HG02759 (cell line): ENCODE data around the gene TDRD7.

ENCODE experiments used
- ATAC-seq: cut with Tn5 transposase; IDR thresholded peaks from one replicate; pipeline ENCODE4 v1.9.1; 2021; ENCODE audit warnings: mild to moderate bottlenecking, moderate library complexity; ENCODE audit not compliant: unreplicated experiment

TDRD7 gene

DNA sequence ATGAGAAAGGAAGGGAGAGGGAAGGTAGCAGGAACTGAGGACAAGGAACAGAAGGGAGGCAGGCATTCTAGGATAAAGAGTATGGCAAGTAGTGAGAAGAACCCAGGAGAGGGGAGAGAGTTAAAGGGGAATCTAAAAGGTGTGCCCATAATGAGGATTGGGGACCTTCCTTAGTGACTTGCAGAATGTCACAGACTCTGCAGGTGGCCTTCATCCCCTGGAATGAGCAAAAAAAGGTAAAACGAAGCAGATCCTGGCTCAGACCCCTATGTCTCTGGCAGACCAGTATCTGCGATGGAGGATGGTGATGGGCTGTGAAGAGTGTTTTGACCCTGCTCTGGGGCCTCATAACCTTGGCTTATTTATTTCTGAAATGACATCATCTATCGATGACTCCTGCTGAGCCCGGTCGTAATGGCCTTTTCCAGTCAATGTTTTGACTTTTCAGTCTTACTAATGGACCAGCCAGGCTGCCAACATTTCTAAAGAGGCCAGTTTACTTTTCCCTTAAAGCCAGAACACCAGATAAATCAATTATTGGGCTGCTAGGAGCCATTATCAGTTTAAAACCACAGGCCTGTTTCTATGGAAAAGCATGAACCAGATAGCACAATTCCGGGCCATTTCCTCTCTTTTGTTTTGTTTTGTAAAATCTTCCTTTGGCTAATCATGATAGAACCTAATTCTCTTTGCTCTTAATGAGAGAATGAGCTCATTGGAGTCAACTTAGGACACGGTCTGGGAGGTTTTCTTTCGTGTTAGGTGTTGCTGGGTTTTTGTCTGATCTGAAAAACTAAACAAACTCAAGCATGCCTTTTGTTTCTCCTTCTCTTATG lies 92.7 kb downstream of the TDRD7 start:
- no peak for ATAC-seq

DNA sequence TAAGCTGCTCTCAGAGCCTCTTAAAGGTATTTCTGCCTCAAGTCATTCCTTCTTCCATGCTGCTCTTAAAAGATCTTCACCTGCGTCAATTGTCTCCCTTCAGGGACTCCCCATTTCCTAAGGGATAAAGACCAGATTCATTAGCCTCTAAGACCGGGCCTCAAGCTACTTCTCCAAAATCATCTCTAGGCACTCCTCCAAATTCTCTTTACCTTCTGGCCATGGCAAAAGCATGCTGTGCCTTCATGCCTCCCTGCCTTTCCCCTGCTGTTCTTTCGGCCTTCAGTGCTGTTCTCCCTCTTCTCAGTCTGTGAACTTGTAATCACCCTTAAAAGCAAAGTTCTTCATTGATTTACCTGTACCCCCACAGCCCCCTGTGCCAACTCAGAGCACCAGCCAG lies 93.9 kb downstream of the TDRD7 start:
- no peak for ATAC-seq

DNA sequence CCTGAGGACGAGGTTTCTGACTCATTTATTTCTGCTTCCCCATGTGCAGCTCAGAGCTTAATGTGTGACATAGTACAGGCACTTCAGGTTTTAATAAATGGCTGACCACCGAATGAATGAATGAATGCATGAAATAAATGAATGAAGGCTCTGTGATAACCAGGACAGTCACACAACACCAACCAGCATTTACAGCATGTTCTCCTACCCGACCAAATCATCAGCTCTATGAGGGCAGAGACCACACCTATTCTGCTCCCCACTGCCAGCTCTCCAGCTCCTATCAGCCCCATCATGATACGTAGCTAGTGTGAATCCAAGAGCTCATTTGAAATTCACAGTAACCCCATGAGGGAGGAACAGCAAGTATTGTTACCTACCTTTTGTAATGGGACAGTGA lies 94.4 kb downstream of the TDRD7 start:
- no peak for ATAC-seq

DNA sequence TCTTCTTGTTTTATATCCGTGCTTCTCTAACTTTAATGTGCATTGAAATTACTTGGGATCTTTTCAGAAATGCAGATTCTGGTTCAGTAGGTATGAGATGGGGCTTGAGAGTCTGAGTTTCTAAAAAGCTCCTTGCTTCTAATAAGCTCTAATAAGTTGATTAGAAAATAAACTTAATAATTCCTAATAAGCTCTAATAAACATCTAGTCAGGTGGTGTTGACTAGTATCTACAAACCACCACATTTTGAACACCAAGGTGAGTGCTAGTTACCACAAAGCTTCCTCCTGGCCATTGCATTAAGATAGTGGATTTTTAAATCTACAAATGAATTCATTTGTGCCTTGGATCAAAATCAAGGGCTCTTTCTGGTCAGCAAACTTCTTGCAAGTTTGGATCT lies 94.9 kb downstream of the TDRD7 start:
- ATAC-seq, result no peak

DNA sequence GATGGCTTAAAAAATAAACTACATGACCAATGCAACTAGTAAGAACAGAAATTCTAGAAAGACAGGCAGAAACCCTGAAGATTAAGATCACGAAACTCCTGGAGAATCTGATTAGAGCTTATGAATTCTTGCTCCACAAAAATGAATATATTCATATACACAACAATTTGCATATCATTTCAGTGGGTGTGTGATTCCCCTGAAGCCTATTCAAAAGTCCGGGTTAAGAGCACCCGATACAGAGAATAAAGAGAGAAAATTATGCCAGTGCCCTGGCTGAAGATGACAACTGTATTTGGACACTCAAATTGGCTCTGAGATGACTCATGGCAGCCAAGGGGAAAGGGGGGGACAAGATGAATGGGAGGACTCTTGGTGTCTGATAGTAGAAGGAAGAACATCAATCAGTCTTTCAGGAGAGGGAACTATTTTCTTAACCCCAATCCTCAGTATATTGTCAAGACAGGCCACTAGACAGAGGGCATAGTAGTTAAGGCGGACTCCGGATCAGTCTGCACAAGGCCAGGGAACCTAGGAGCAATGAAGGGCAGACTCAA lies 95.6 kb downstream of the TDRD7 start:
- no peak for ATAC-seq

DNA sequence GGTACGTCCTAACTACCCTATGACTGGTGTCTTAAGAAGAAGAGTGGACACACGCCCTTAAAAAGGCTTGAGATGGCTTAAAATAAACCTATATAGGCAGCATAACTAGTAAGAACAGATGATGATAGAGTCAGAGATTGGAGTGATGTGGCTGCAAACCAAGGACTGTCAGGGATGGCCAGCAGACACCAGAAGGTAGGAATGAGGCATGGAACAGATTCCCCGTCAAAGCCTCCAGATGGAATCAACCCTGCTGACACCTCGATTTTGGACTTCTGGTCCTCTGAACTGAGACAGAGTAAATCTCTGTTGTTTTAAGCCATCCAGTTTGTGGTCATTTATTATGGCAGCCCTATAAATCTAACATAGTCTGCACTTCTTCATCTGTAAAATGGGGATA lies 97.0 kb downstream of the TDRD7 start:
- ATAC-seq, result no peak

DNA sequence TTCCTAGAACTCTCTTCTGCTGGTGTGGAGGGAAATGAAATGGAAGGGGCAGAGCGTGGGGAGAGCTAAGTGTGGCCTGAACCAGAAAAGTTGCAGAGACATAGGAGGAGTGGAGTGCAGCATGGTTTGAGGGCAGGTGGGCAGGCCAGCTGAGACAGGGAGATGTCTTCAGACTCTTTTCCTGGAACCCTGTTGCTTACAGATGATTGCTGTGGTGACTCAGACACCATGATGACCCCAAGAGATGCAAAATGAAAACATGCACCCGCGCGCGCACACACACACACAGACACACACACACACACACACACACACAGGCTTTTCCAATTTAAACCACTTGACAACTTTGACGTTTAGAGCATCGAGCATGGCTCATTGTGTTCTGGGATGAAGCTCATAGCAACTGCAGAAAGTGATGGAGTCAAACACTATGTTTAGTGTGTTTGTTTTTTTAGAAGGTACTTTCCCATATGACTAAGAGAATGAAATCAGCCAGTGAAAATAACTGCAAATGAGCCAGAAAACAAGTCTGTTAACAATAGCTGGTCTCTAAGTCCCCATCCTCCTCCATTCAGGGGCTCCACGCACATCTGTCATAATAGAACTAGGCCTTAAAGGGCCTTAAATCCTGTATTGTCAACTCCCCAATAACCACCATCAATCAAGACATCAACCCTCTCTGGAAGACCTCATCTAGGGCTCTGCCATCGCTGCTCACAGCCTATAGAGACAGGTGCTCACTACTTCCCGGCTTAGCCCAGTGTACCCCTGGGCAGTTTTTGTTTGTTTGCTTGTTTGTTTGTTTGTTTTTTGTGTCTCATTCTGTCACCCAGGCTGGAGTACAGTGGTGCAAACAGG lies 99.1 kb downstream of the TDRD7 start:
- ATAC-seq, result peak; percentile 76

DNA sequence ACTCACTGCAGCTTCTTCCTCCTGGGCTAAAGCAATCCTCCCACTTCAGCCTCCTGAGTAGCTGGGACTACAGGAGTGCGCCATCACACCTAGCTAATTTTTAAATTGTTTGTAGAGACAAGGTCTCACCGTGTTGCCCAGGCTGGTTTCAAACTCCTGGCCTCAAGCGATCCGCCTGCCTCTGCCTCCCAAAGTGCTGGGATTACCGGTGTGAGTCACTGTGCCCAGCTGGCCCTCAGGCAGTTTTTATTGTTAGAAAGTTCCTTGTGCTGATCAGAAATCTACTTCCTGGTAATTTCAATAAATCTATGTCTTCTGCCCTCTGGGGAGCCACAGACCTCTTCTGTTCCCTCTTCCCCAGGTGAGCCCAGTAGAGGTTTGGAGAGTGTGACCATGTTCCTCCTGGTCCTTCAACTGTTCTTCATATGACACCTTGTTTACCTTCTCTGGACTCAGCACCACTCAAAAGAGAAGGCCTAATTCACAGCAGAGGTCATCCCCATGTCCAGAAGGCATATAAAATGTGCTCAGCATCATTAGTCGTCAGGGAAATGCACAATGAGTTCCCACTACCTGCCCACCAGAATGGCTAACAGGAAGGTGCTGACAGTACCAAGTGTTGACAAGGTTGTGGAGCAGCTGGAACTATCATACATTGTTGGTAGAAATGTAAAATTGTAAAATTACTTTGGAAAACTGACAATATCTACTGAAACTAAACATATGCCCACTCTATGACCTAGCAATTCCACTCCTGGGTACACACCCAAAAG lies 99.9 kb downstream of the TDRD7 start:
- peak; percentile 30 for ATAC-seq

DNA sequence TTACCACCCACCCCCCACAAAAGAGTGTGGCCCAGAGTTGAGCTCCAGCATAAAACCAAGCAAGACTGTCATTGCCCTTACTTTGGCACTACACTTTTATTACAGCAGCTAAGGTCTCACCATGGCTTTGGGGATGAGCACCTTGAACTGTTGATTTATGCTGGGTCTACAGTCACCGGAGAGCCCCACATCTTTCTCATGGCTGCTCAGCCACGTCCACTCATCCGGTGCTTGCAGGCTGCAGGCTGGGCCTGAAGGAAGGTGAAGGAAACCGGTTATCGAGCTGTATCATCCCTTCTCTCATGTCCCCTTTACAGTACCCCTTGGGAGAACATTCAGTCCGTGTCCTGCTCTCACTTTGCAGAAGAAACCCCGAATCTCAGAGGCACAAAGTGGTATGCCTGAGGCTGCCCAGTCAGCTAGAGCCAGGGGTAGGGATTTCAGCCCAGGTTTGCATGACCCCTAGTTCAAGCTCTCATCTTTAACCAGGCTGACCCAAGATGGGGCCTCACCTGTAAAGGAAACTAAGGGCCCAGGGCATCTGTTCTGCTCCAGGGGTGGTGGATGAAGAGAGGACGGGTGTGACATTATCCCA lies 101.2 kb downstream of the TDRD7 start:
- no peak for ATAC-seq

DNA sequence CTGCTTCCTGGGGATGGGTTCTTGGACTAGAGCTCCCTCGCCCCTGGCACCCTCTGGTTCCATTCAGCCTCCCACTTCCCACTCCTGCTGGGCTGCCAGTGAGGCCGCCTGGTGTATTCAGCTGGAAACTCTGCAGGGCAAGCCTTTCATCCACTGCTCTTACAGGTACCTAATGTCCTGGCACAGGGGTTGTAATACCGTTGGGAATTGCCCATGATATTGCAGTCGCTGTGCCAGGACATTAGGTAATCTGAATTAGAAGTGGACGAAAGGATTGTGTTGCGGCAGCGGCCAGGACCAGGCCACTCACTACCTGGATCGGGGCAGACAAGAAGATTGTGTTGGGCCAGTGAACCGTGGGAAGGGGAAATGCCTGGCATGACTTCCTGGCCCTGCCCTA lies 102.6 kb downstream of the TDRD7 start:
- ATAC-seq, result no peak

DNA sequence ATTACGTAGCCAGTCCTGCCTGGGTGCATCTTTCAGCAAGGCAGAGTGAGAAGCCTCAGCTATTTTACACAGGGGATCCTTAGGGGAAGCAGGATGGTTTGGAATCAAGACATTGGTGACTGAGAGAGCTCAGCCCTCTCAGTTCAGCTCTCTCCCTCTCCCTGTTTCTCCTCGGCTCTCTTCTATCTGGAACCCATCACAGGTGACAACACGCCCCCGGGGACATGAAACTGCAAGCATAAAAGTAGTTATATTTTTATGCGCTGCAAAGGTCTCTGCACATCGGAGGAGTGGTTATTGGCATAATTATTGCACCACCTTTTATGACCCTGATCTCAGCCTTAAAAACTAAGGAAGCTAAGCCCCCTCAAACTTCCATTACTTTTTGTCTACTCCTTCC lies 103.8 kb downstream of the TDRD7 start:
- ATAC-seq, result no peak

DNA sequence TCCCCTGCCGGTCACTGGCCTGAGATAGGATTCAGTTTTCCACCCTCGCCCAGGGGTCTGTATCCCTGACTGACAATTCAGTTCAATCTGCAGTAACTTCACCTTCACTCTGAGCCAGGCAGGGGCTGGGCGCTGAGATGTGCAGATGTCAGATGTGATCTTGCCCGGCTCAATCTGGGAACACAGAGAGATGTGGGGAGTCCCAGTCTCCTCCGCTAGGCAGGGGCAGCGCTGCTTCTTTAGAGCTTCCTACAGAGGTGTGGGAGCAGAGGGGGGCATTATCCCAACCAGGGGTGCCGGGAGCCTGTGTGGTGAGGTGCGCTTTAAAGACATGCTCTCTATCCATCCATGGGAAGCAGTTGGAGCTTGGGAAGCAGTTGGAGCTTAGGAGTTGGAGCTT lies 104.2 kb downstream of the TDRD7 start:
- no peak for ATAC-seq

DNA sequence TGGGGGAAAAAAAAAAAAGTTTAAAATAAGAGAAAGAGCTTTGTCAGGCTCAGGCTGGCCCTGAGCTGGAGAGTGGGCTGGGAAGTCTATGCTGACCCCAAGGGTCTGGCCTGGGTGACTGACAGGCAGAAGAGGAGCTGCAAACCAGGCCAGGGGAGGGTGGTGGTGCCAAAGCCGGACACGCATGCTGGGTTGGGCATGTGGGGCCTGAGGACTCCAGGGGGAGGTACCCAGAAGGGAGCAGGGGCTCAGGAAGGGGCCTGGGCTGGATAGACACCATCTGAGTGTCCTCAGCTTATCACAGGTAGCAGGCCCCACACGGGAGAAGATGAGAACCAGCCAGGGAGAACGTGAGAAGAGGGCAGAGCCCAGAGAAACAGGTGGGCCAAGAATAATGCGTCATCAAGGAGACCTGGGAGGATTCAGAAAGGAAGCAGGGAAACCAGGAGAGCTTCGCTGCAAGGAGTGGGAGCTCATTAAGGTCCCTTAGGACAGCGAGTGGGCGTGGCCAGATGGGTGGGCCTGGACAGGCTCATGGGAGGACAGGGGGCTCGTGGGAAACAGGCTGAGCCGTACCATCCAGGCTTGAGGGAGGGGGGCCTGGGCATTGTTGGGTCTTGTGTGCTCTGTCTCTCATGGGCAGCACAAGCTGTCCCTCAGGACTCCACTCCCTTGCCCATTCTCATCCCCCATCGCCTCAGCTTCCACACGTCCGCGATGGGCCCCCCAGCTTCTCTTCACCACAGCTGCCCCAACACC lies 105.6 kb downstream of the TDRD7 start:
- ATAC-seq, result no peak

DNA sequence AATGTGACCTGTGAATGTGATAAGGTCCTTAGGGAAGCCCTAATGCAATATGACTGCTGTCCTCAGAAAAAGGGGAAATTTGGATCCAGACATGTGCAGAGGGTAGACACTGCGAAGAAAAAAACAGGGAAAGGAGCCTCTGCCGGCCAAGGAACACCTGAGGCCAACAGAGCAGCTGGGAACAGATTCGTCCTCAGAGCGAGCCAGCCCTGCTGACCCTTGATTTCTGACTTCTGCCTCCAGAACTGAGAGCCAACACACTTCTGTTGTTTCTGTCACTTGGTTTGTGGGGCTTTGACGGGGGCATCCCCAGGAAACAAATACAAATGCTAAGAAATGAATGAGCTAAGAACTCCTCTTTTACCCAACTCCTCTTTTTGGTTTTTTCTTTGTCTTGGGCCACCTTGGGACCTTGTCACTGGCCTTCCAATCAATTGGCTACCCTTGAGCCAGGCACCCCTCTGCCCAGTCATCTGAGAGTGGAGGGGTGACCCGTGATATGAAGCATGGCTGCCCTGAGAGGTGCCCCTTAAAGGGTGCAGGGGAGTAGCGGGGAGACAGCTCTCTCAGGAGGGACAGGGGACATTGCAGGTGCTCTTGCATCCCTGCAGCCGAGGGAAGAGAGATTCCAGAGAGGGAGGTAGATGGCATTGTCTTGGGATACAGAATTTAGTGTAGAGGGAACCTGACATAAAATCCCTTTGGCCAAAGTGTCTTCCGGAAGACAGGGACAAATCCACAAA lies 106.4 kb downstream of the TDRD7 start:
- ATAC-seq, result no peak

DNA sequence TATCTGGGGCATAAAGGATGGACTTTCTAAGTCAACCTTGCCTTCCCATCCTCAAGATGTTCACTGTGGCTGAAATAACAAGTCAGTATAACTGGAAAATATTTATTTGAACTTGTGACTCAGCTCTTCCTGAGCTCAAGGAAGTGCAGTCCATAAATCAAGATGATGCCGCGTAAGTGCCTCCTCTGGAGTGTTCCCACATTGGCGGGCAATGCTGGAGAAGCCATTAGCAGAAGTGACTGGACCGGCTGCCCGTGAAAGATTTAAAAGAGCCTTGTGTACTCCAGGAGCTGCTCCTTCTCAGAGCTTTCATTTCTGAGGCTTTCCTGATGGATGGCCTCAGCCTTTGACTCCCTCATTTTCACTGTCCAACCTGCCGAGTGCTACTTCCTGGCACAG lies 107.0 kb downstream of the TDRD7 start:
- no peak for ATAC-seq

DNA sequence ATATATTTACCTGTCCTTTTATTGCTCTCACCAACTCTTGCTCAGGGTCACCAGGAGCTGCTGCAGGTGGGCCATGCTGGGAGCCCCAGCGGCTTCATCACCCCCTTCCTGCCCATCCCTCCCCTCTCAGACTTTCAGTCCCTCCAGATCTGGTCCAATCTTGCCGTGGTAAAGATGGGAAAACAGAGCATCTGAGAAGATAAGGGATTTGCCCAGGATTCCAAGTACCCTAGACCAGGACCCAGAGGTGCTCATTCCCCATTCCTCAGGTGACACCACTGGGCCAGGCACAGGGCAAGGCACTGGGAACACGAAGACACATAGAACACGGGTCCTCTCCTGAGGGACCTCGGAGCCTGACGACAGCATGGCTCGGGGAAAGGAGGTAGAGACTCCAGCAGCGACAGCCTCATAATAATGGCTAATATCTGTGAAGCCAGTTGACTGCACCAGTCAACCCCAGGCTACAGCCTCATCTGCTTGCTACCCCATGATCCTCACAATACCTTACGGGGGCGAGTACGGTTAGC lies 107.6 kb downstream of the TDRD7 start:
- ATAC-seq, result no peak

DNA sequence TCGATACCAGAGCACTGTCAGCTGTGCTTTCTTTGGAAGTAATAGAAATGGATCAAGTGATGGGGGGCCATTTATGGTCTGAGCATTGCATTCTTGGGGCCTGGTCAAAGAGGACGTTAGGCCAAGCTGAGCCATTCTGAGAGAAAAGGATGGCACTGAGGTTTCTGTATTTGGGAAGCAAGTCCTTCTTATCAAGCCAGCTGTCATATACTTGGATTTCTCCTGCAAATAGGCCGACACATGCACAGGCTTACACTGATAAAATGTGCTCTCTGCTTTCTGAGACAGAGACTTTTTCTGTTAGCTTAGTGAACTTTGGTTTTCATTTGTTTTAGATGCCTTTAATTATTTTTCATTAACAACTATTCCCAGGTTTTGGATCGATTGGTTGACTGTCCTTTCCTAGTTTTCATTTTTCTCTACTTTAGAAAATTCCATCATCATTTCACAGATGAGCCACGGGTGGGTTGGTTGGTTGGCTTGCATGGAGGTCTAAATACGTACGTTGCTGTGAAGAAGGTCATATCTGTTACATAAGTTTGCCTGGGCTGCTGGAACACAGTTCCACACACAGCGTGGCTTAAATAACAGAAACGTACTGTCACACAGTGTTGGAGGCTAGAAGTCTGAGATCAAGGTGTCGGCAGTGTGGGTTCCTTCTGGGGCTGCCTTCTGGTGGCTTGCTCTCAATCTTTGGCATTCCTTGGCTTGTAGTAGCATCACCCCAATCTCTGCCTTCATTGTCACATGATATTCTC lies 109.9 kb downstream of the TDRD7 start:
- no peak for ATAC-seq

DNA sequence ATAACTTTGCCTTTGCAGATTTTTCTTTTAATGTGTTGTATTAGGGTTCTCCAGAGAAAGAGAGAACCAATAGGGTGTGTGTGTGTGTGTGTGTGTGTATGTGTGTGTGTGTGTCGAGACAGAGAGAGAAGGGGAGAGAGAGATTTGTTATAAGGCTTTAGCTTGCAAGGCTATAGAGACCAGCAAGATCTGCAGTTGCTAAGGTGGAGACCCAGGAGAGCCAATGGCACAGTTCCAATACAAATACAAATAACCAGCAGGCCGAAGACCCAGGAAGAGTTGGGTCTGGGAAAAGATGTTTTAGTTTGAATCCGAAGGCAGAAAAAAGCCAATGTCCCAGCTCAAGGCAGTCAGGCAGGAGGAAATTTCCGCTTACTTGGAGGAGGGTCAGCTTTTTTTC lies 112.5 kb downstream of the TDRD7 start:
- no peak for ATAC-seq
